ENCODE results near the gene CYP2W1.

DNA sequence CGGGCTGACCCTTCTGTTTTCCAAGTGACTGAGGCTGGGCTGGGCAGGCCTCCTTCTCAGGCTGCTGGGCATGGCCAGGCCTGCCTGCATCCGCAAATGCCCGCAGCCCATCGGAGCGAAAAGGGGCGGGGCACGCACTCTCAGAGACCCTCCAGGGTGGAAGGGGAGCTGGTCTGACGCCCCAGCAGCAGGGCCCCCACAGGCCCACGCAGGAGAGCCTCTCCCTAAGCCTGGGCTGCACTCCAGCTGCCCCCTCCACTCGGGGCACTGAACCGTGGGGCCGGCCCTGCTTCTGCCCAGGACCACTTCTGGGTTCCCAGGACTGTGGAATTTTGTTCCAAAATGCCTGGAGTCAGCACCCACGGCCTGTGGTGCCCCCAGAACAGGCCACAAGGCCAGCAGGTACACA, 37.8 kb upstream of the CYP2W1 start:
- no peak for TF ChIP-seq TCF7L2 (IDR thresholded peaks at IDR 0.05; ENCODE audit: borderline replicate concordance, extremely low read depth, insufficient read depth, insufficient read length)
- TF ChIP-seq, protein P1, sequence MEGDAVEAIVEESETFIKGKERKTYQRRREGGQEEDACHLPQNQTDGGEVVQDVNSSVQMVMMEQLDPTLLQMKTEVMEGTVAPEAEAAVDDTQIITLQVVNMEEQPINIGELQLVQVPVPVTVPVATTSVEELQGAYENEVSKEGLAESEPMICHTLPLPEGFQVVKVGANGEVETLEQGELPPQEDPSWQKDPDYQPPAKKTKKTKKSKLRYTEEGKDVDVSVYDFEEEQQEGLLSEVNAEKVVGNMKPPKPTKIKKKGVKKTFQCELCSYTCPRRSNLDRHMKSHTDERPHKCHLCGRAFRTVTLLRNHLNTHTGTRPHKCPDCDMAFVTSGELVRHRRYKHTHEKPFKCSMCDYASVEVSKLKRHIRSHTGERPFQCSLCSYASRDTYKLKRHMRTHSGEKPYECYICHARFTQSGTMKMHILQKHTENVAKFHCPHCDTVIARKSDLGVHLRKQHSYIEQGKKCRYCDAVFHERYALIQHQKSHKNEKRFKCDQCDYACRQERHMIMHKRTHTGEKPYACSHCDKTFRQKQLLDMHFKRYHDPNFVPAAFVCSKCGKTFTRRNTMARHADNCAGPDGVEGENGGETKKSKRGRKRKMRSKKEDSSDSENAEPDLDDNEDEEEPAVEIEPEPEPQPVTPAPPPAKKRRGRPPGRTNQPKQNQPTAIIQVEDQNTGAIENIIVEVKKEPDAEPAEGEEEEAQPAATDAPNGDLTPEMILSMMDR (IDR thresholded peaks at IDR 0.05 in 2 of 3, conservative IDR thresholded peaks at IDR 0.05 in 1 of 3; ENCODE audit: borderline replicate concordance in 1 of 3, insufficient read depth in 1 of 3, low read depth in 2 of 3, low read length in 2 of 3) = no peak
- no peak for TF ChIP-seq CEBPB (IDR thresholded peaks at IDR 0.05; ENCODE audit: low read depth)
- no peak for TF ChIP-seq ELF1 (IDR thresholded peaks at IDR 0.05; ENCODE audit: borderline replicate concordance, low read depth)
- no peak for TF ChIP-seq RAD21 (IDR thresholded peaks at IDR 0.05; ENCODE audit: low read depth)
- TF ChIP-seq ZNF274 (IDR thresholded peaks at IDR 0.05; ENCODE audit: low read depth, low read length) = no peak
